HUES48 (cell line): Measurements from ENCODE around the gene TMEM18.

Source experiments
- H3K27ac ChIP-seq: one replicate; pipeline ENCODE4 v1.7.0; 2013; ENCODE audit warnings: low read depth, low read length, inconsistent platforms
- H3K27me3 ChIP-seq: 2 replicates; pipeline ENCODE4 v1.6.1; 2013; ENCODE audit warnings: mild to moderate bottlenecking, low read length; ENCODE audit not compliant: control insufficient read depth, insufficient read depth
- H3K36me3 ChIP-seq: 2 replicates; pipeline ENCODE4 v1.6.1; 2013; ENCODE audit warnings: low read length; ENCODE audit not compliant: control insufficient read depth, insufficient read depth
- H3K4me1 ChIP-seq: 2 replicates; pipeline ENCODE4 v1.6.1; 2013; ENCODE audit warnings: mild to moderate bottlenecking, low read length; ENCODE audit not compliant: control insufficient read depth, insufficient read depth
- H3K4me3 ChIP-seq: 2 replicates; pipeline ENCODE4 v1.5.1; 2013; ENCODE audit warnings: mild to moderate bottlenecking, low read depth, low read length
- H3K9ac ChIP-seq: 2 replicates; pipeline ENCODE4 v1.6.1; 2013; ENCODE audit warnings: mild to moderate bottlenecking, low read depth, low read length, moderate library complexity
- H3K9me3 ChIP-seq: 2 replicates; pipeline ENCODE4 v1.6.1; 2013; ENCODE audit warnings: low read length; ENCODE audit not compliant: control insufficient read depth, insufficient read depth

The TMEM18 gene

DNA sequence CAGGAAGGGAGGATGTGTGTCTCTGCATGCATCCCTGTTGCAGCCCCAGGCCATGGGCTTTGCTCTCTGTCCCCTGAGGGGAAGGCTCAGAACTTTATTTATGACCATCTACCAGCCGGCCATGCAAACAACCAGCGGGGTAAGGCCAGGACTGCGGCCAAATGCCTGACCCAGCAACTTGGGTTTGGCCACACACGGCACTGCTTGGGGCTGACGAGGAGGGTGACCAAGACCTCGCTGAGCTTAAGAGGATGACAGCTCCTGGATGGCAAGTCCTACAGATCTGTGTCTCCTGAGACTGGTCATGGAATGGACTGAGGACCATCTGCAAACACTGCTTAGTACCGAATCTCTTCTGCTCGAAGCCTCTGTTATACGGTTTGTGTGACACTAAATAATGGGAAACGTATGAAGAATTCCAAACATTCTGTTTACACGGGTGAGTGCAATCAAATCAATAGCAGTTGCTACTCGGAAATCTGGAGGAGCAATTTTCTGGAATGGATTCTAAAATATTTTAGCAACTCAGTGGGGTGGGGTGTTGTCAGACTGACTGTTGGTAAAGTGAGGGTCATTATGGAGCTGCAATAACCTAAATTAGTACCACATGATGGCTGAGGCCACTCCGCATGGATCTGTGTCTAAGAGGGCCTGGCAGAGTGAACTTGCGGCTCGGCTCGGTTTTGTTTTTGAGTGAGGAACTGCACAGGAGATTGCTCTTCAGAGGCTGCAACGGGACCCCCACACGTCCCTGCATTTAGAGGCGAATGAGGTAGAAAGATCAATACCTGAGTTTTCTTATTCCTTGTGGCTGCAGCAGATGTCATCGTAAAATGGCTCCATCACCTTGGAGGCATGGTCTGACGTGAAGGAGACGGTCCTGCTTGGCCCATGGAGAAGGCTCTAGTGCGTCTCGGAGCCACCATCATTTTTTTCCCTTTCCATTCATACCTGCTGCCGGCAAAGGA lies 26.6 kb downstream of the TMEM18 start:
- Histone ChIP-seq H3K27ac (no peak overlapping the region), H3K9ac (no peak overlapping the region), H3K36me3 (no peaks in the 10 kb centered on the region), H3K4me1 (no peaks in the 10 kb centered on the region), H3K9me3 (no peaks in the 10 kb centered on the region), H3K4me3 (no peak overlapping the region), H3K27me3 (no peaks in the 10 kb centered on the region; the same call in 1 of the 2 replicates)

DNA sequence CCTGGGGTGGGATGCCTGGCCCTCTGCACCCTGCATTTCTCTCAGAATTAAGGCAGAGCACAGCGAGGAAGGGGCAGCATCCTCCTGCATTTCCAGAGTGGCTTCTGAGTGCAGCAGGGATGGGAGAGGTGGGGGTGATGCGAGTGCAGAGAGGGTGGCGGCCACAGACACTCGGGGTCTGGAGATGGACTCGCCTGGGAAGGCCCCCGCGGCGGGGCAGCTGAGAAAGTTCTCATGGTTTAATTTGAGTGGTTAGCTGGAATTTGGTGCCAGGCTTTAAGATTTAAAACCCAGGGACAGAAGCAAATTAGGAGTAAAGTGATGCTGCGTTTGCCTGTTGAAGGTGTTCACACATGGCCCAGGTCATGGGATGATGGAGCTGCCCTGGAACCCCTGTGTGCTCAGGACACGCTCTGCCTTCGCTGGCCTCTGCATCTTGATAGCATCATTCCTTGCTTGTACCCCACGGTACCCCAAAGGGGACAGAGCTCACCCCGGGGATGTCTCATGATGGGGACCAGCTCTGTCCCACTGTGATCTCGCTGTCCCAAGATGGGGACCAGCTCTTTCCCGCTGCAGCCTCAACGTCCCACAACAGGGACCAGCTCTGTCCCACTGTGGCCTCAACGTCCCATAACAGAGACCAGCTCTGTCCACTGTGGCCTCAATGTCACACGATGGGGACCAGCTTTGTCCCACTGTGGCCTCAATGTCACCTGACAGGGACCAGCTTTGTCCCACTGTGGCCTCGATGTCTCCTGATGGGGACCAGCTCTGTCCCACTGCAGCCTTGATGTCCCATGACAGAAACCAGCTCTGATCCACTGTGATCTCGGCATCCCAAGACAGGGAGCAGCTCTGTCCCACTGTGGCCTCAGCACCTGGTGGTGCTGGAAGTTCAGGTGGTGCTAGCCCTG lies 27.5 kb downstream of the TMEM18 start:
- H3K9ac ChIP-seq, result no peak overlapping the region
- no peaks in the 10 kb centered on the region for H3K9me3 ChIP-seq
- no peaks in the 10 kb centered on the region; the same call in 1 of the 2 replicates for H3K27me3 ChIP-seq
- H3K4me1 ChIP-seq, result no peaks in the 10 kb centered on the region
- no peak overlapping the region for H3K27ac ChIP-seq
- no peaks in the 10 kb centered on the region for H3K36me3 ChIP-seq
- H3K4me3 ChIP-seq, result no peak overlapping the region

DNA sequence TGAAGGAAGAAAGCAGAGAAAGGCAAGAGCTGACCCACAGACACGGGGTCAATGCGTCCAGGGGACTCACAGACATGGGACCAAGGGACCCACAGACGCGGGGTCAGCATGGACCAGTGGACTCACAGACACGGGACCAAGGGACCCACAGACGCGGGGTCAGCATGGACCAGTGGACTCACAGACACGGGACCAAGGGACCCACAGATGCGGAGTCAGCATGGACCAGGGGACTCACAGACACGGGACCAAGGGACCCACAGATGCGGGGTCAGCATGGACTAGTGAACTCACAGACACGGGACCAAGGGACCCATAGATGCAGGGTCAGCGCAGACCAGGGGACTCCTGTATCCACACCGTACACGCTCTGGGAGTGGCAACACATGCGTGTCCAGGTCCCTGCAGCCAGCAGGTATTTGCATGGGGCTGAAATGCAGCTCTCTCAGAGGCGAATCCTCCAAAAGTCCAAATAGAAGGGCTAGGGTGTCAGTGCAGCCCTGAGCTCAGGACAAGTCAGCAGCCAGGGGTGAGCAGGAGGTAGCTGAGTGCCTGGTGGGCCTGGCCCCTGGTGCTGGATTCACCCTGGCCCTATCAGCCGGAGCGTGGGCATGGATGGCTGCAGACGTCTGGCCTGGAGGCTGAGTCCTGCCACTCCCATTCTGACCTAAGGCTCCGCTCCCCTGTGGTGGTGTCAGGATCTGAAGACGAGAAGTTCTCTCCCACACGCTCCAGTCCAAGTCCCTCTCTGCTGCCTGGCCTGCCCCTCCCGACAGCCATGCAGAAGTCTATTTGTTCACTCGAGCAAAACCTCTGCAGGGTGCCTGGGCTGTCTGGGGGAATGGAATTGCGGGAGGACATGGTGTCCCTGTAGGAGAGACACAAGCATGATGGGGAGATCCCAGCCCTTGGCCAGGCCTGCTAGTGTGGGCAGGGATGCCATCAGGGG lies 28.5 kb downstream of the TMEM18 start:
- H3K4me3 ChIP-seq, result no peak overlapping the region
- no peaks in the 10 kb centered on the region for H3K9me3 ChIP-seq
- H3K9ac ChIP-seq, result no peak overlapping the region

DNA sequence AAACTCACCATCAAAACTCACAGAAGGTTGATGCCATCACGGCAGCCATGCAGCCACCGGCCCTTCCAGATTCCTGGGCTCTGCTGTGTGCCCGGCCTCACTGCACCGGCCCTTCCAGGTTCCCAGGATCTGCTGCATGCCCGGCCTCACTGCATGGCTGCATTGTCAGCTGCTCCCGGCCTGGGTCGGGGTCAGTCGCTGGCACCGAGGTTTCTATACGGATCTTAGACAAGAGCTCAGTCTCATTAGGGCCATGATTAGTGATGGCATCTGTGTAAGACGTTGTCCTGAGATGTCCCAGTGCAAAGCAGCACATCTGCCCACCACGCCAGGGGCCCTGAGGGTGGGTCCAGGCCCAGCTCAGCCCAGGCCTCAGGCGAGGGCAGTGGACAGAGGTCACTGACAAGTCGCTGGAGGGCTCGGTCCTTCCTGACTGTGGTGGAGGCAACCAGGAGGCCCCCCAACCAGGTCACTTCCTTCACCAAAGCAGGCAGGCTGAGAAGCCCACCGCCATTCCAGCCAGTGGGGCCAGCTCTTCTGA lies 29.4 kb downstream of the TMEM18 start:
- H3K9me3 ChIP-seq, result no peaks in the 10 kb centered on the region
- H3K9ac ChIP-seq, result no peak overlapping the region
- H3K4me1 ChIP-seq, result no peaks in the 10 kb centered on the region
- no peaks in the 10 kb centered on the region for H3K36me3 ChIP-seq
- no peak overlapping the region for H3K4me3 ChIP-seq
- no peak overlapping the region for H3K27ac ChIP-seq
- no peaks in the 10 kb centered on the region; the same call in 1 of the 2 replicates for H3K27me3 ChIP-seq

More for the DNA sequence above, 28.5 kb downstream of the TMEM18 start:
- H3K4me1 ChIP-seq, result no peaks in the 10 kb centered on the region
- H3K27me3 ChIP-seq, result no peaks in the 10 kb centered on the region; the same call in 1 of the 2 replicates
- no peaks in the 10 kb centered on the region for H3K36me3 ChIP-seq
- no peak overlapping the region for H3K27ac ChIP-seq

DNA sequence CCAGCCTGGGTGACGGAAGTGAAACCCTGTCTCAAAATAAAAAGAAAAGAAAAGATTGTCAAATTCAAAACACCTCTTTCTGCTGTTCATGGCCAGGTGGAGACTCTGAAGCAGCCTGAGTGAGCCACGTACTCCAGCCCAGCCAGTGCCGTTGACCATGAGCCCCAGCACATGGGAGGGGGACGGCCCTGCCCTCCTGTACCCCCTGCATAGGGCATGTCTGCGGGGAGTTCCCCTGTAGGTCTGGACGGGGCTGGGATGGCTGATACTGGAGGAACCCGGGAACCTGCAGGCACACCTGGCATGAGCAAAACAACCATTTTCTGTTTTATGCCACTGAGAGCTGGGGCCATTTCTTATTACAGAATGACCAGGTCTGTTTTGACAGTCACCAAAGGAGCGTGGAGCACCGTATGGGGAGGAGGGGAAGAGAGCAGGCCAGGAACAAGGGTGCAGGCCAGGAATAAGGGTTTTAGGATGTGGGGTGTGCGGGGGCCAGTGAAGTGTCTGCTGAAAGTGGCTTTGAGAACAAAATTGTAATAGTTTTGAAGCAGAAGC lies 30.1 kb downstream of the TMEM18 start:
- no peaks in the 10 kb centered on the region for H3K9me3 ChIP-seq
- no peaks in the 10 kb centered on the region for H3K36me3 ChIP-seq
- no peaks in the 10 kb centered on the region for H3K4me1 ChIP-seq
- H3K27me3 ChIP-seq, result no peaks in the 10 kb centered on the region; the same call in 1 of the 2 replicates
- H3K9ac ChIP-seq, result no peak overlapping the region
- H3K4me3 ChIP-seq, result no peak overlapping the region
- no peak overlapping the region for H3K27ac ChIP-seq

DNA sequence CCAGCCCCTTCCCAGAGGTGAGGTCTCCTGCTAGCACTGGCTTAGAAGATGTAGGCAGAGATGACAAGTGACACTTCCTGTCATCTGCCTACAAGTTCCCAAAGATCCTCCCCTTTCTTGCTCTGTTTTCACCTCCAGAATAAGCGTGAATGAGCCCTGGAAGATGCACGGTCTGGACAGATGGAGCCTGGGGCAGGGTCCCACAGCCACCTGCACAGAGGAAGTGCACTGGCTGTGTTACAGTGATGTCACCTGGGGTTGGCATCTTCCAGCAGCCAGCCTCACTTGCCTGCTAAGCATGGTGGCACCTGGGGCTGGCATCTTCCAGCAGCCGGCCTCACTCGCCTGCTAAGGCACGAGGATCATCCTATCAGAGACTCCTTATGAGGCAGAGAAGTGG lies 32.3 kb downstream of the TMEM18 start:
- no peaks in the 10 kb centered on the region for H3K9me3 ChIP-seq
- H3K27me3 ChIP-seq, result no peaks in the 10 kb centered on the region
- H3K27ac ChIP-seq, result no peak overlapping the region
- H3K4me1 ChIP-seq, result 0 out of 2 replicates have a peak, but pooled peaks cover 5% of the 10 kb centered on the region
- no peaks in the 10 kb centered on the region for H3K36me3 ChIP-seq
- no peak overlapping the region for H3K9ac ChIP-seq
- no peak overlapping the region for H3K4me3 ChIP-seq

DNA sequence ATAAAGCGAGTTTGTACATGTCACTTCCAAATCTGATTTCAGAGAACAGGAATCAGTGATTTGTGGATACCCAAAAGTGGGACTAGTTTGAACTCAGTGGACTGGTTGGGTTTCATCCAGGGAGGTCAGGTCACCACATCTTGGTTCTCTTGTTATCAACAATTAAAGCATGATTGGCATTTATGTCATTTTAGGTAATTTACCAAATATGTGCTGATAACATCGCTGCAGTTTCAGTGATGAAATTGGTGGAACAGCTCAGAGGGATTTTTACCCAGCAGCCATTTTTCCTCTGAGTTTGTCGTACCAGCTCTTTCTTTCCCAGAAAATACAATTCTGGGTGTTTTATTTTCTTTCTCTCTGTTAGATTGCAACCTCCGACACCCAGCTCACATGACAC lies 33.4 kb downstream of the TMEM18 start:
- Histone ChIP-seq H3K4me3 (no peak overlapping the region), H3K36me3 (no peaks in the 10 kb centered on the region), H3K4me1 (0 out of 2 replicates have a peak, but pooled peaks cover 5% of the 10 kb centered on the region), H3K9ac (no peak overlapping the region), H3K9me3 (0 out of 2 replicates have a peak, but pooled peaks cover 4% of the 10 kb centered on the region), H3K27me3 (no peaks in the 10 kb centered on the region), H3K27ac (no peak overlapping the region)

DNA sequence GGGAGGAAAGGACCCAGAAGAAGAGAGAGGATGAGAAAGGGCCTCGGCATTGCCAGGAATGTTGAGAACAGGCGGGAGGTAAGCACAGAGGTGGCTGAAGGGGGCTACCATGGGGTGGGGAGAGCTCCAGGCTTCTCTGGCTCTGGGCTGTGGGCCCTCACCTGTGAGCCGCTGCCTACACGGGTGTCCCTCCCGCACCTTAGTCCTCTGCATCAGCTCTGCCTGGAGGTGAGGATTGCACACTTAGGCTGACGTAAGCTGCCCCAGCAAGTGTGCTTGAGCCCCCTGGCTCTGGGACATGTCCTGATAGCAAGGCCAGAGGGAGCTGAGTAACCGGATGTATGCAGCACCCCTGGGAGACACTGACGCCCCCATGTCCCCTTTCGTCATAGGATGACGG lies 33.9 kb downstream of the TMEM18 start:
- no peaks in the 10 kb centered on the region for H3K27me3 ChIP-seq
- H3K9me3 ChIP-seq, result 0 out of 2 replicates have a peak, but pooled peaks cover 4% of the 10 kb centered on the region
- no peak overlapping the region for H3K9ac ChIP-seq
- H3K36me3 ChIP-seq, result no peaks in the 10 kb centered on the region
- H3K27ac ChIP-seq, result no peak overlapping the region
- no peak overlapping the region for H3K4me3 ChIP-seq
- 0 out of 2 replicates have a peak, but pooled peaks cover 5% of the 10 kb centered on the region for H3K4me1 ChIP-seq

DNA sequence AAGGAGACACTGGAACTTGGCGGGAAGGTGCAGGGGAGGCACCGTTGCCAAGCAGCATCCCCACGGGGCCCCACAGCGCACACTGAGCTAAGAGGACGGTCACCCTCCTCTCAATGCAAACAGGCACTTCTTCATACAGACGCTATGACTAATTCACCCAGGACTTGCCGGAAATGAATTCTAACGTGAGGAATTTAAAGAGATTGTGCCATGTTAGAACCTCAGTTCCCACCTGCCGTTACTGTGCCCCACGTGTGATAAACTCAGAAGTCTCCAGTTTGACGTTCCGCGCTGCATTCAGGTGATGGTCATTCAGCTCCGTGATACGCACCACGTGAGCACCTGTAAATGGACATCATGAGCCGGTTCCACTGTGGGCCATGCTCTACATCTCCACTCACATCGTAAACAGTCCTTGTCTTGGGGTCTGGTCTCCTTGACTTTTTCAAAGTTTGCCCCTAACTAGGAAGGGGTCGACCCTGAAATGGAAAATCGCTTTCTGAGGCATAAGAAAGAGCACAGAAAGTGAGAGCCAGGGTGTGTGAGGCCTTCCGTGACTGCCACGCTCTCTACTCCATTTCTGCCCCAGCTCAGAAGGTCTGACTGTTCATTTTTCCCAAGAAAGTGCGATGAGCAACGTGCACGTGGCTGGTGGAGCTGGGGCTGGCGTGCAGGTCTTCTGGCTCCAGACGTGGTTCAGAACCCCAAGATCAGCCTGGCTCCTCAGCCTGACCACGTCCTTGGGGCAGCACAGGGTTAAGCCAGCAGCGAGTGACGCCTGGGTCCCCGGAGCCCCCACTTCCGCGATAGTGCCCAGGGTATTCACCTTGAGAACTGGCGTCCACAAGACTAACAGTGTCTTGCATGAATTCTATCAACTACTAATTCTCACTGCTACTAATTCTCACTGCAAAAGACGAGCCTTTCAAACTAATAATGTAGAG lies 35.1 kb downstream of the TMEM18 start:
- Histone ChIP-seq H3K27me3 (no peaks in the 10 kb centered on the region), H3K9ac (no peak overlapping the region), H3K36me3 (no peaks in the 10 kb centered on the region), H3K9me3 (0 out of 2 replicates have a peak, but pooled peaks cover 4% of the 10 kb centered on the region), H3K27ac (no peak overlapping the region), H3K4me3 (no peak overlapping the region), H3K4me1 (0 out of 2 replicates have a peak, but pooled peaks cover 5% of the 10 kb centered on the region)
